CD4-positive, alpha-beta T cell treated with Interleukin-2 at 100 ng/mL for 4 hours (primary cell): ENCODE measurements around the gene CDS2.
A peak's percentile ranks its signal among the peaks of the same experiment; 100 is the strongest.

Experiments used
- DNase-seq: peaks from one replicate; pipeline ENCODE4 v3.0.0-alpha.2; 2020; ENCODE audit warnings: low spot score

Gene CDS2

DNA sequence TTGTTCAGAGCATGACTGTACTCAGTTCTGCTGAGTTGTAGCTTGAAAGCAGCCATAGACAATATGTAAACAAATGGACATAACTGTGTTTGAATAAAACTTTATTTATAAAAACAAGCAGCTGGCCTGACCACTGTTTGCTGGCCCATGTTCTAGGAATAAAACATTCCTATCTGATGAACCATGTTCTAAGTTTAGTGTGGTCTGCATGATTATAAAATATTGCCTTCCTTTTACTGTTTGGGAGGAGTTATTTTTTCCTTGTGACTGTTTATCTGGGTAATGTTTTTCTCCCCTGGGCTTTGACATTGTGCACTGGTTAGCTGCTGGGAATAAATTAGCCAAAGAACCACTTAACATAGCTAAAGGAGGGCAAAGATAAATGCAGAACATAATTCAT, 55.1 kb downstream of the CDS2 start:
- DNase-seq = no peak

DNA sequence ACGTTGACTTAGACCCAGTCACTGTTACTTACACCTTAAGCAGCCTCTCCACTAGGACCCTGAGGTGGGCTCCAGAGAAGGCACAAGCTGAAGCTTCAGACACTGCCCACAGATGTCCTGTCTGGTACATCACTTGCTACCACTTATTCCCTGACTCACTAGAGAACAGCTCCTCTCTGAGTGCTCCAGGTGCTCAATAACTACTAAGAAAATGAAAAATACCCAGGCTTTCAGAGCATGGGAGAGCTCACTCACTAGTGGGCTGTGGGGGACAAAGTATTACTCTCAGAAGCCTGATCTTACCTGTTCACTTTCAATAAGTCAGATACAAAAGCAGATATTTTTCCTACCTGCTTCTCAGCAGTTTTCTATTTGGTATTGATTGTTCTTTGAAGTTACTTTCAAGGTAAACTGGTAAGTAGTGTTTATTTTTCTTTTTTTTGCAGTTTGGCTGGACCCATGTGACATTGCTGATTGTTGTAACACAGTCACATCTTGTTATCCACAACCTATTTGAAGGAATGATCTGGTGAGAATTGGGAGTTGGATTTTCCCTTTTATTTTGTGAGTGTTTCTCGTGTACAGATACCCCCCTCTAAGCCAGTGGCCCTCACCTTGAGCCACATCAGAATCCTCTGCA, 55.9 kb downstream of the CDS2 start:
- no peak for DNase-seq

DNA sequence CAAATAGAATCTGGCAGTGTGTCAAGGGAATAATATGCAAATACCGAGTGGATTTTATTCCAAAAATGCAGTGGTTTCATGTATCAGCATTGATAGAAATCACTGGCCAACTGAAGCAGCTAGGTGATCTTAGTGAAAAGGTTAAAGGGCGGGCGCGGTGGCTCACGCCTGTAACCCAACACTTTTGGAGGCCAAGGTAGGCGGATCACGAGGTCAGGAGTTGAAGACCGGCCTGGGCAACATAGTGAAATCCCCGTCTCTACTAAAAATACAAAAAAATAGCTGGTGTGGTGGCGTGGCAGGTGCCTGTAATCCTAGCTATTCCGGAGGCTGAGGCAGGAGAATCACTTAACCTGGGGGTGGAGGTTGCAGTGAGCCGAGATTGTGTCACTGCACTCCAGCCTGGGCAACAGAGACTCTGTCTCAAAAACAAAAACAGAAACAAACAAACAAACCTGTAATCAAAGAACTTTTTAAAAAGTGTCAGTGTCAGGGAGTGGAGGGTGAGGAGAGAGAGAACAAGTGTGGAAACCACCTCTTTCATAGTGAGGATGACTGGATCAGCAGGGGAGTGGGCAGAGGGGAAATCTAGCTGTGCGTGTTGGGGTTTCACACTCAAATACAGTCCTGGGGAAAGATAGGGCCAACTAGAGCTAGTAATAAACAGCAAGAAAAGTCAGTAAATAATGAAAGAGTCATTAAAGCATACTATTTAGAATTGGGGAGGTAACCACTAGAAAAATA, 57.1 kb downstream of the CDS2 start:
- DNase-seq = no peak

DNA sequence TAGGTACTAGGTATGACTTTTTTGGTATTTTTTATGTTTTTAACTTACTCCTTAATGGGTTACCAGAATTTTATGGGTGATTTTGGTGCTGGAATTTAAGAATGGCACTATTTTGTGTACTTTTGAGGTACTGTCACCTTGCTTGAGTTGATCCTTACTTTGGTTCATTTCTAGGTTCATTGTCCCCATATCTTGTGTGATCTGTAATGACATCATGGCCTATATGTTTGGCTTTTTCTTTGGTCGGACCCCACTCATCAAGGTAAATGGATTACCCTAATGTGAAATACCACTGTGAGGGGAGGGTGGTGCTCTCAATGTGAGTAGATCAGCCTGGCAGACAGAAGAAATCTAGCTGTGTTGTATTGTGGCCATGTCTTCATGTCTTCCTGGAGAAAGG, 57.9 kb downstream of the CDS2 start:
- no peak for DNase-seq

DNA sequence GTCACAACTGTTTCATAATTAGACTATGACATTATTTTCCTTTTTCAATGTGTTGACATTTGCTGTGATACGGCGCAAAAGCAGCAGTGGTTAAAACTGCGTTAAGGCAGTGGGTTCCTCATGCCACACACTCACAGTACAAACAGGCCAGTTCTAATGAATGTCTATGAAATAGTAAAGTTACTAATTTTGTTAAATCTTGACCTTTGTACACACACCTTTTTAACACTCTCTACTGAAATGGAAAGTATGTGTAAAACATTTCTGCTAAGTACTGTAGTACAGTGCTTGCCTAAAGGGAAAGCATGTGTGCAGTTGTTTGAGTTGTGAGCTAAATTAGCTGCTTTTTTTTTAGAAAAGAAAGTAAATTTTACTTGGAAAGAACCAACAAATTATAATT, 60.3 kb downstream of the CDS2 start:
- DNase-seq = no peak

DNA sequence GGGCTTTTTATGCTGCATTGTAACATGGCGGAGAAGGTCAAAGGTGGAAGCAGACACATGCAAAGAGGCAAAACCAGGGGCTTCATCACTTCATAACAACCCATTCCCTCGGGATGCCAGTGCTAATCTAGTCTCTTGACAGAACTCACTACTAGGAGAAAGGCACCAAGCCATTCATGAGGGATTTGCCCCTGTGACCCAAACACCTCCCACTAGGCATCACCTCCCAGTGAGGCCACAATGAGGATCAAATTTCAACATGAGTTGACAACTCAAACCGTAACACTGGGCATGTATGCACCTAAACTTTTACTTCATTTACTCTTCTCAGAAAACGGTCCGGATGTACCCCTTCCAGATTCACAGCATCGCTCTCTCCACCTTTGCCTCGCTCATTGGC, 61.9 kb downstream of the CDS2 start:
- DNase-seq = no peak

DNA sequence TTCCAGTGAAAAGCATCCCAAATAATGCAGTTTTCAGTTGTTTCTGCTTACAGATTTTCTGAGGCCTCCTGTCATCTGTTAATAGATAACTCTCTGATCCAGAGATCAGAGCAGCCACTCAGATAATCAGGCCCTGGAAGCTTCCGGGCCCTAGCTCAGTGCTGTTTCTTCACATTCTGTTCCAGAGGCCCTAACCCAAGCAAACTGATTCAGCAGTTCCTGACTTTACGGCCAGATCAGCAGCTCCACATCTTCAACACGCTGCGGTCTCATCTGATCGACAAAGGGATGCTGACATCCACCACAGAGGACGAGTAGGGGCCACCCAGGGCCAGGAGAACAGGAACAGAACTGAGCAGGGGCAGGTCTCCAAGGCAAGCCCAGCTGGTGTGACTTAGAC, 63.1 kb downstream of the CDS2 start:
- DNase-seq = no peak

DNA sequence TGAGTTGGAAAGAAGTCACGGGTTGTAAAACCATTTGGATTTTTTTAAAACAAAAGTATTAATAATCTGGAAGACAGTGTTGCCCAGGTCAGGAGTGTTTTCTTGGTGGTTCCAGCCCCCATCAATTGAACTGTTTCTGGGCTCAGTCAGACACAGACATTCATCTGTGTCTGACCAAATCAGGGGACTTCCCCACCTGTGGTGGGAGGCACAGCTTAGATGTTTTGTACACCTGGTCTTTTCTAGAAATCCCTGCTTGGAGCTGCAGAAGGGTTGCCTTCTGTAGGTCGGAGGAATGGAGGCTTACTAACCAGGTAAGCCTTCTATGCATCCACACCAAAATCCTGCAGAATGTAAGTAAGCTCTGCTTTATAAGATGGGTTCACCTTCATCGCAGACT, 63.6 kb downstream of the CDS2 start:
- no peak for DNase-seq

DNA sequence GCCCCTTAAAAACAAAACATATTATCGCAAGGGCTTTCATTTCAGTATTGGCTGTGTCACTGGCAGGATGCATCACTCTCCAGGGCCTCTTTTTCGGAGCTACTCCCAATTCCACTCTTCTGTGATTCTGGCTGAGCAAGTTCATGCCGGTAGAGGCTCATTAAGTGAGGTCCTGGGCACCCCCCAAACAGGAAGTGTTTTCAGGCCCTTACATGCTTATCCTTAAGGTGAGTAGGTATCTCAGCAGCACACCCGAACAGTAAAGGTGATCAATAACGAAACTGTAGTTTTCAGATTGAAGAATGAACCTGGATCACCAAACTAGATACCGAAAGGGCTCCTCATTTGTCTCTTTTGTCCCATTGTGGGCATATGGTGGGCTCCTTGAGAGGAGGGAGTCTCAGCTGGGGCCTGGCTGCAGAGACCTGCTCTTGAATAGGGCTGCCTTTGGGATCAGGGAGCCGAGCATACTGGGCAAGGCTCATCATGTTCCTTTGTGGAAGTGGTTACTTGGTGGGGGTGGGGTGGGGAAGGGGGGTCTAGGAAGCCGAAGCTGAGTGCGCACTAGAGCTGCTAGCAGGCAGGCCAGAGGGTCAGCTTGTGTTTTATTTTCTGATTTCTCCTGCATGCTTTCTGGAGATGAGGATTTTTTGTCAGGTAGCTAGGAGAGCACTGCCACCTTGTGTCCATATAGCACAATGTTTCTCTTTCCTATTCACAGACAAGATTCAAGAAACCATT, 65.2 kb downstream of the CDS2 start:
- DNase-seq = peak; percentile 62

DNA sequence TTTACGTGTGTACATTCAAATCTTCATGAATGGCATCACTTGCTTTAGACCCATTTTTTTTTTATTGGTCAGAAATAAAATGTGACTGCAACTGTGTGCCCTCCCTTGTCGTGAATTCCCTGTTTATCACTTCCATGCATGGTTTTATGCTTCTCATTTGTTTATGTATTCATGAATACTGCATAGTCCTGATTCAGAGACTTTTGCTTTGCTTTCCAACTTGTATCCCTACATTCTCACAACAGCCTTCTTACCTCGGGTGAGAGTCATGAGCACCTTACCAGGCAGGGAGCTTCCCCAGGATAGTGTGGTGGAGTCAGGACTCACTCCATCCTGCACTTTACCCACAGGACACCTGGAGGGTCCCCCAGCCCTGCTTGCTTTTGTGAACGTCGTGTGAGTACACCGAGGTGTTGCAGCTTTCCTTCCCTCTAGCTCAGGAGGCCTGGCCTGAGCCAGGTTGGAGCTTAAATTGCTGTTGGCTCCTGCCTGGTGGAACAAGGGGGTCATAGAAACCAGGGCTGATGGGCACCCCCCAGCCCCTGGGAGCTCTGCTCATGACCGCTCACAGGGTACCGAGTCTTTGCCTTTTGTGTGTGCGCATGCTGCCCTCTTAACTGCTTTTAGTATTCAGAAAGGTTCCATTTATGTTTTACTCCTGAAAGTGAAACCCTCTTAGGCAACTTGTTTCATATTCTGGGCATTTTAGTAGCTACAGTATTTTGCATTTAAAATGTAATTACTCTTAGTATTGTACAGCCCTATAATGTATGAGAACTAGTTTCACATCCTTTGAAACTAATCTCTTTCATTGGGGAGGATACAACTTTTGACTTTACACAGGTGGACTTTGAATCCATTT, 66.0 kb downstream of the CDS2 start:
- DNase-seq = no peak

DNA sequence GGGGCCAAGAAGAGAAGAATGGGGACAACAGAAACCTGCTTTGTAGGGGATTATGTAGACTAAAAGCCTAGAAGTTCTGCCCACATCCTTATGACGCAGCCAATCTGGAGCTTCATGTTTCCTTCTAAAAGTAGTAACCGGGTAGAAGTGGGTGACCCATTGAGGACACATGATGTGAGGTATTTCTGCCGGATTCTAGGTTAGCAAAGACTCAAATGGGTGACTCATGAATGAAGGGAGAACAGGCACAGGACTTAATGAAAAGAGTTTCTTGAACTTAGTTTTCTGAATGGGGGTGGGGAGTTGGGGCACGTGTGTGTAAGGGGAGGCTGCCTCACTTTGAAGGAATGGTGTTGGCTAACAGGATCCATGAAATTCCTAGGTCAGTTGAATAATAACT, 68.8 kb downstream of the CDS2 start:
- no peak for DNase-seq

DNA sequence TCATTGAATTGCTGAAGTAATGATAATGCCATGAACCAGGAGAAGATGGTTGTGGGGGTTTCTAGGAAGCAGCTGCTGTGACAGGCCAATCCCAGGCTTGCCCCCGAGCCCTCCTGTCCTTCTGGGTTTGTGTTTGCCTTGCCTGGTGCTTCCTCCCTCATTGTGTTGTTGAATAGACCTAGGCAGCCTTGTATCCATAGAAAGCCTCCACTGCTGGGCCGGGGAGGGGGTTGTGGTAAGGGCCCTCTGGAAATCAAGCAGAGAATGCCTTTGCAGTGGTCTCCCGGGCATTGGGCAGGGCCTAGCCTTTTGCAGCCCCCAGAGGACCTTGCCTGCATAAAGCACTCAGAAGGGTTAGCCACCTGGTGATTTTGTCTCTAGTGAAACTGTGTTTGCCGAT, 69.3 kb downstream of the CDS2 start:
- DNase-seq = no peak

DNA sequence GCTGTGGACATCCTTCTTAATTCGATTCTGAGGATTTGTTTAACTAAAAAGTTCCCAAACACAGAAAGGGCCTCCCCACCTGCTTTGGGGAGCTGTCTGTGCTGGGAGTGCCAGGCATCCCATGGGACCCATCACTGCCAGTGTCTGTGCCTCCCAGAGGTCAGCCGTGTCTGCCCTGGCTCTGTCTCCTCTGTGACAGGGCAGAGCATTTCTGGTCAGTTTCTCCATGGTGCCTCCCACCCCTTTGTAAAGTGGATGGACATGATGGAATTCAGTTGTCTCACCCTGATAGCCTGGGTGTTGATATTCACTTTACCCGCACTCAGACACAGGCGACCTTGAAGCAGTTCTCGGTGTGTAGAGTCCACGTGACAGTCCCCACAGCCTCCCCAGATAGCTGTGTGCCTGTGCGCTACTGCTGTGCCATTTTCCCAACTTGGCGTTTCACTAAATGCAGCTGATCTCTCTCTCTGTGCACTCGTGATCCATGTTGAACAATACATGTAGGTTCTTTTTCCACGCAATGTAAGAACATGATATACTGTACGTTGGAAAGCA, 70.5 kb downstream of the CDS2 start:
- DNase-seq = no peak

DNA sequence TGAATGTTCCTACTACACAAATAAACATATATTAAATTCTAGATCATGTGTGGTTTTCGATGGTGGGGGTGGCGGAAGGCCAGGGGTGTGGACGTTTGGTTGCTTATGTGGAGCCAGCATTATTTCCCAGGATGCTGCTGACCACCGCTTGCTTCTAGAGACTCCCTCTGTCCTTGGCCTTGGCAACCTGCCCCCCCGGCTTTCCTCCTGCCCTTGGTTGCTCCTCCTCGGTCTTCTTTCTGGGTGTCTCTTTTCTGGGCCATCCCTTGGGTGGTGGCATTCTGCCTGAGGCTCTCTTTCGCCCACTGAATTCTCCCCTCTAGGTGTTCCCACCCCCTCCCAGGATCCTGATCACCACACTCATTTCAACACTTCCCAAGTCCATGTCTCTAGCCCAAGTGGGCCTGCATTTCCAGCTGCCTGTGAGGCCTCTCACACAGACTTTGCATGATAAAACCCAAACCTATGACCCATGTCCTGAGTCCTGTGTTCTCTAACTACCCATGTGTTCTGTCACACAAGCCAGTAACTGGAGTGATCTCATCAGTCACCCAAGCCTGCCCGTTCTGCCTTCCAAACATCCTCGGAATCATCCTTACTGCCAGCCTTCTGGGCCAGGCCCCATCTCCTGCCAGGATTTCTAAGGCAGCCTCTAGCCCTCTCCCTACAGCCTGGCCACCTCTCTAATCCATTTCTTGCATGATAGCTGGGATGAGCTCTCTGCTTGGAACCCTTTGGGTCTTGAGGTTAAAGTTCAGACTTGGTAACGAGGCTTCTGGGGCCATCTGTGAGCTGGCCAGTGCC, 71.2 kb downstream of the CDS2 start:
- no peak for DNase-seq

DNA sequence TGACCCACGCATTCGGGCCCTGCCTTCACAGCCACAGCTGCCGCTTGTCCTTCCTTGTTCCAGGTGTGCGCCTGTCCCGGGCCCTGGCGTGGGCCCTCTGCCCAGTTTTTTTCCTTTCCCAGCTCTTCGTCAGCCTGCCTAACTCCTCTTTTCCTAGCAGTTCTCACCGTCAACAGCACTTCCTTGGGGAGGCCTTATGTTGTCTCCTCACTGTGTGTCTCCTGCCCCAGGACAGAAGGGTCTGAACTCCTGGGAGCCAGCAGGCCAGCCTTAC, 71.8 kb downstream of the CDS2 start:
- DNase-seq = no peak

DNA sequence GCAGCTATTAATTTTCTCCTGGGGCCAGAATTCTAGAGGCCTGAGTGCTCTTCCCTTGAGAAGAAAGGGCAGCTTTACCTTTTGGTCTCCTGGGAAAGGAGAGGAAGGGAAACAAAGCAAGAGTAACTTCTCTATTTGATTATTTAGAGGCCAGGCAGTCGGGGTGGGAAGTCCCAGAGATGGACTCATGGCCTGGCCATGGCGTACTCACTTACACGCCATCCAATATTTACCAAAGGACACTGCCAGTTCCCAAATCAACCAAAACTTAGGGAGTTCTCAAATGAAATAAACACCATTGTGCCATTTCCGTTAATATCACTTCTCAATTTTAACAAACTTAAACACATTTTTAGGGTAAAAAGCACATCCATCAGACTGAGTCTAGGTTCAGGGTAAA, 76.6 kb downstream of the CDS2 start:
- no peak for DNase-seq

DNA sequence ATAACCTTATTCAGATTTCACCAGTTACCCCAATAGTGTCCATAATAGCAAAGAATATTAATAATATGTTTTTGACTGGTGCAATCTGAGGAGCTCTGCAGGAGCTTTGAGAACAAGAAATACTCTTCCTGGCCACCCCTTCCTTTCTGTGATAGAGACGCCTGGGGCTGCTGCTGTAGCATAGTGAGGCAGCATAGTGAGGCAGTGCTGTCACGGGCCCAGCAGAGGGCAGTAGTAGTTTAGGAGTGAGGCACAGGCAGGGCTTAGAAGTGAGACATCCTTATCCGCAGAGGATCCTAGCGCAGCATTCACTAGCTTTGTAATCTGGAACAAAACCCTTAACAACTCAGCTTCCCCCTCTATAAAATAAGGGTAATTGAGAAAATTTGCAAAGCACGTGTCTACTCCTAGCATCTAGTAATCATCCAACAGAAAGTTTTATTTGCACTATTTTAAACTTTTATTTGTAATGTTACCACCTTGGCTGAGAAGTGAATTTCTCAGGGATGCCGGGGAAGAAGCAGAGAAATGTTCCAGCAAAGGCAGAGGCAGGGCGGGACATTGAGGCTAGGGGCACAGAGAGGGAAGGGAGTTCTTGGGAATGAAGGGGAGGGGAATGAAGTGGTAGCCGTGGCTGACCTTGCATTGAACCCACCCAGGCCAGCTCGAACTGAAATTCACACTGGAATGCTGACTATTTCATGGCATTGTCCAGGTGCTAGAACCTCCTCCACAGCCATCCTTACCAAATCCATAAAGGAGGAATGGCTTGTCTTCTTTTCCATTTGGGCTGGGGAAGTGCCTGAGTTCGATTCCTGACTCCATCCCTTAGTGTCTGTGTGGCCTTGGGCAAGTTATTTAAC, 78.8 kb downstream of the CDS2 start:
- peak; percentile 70 for DNase-seq

DNA sequence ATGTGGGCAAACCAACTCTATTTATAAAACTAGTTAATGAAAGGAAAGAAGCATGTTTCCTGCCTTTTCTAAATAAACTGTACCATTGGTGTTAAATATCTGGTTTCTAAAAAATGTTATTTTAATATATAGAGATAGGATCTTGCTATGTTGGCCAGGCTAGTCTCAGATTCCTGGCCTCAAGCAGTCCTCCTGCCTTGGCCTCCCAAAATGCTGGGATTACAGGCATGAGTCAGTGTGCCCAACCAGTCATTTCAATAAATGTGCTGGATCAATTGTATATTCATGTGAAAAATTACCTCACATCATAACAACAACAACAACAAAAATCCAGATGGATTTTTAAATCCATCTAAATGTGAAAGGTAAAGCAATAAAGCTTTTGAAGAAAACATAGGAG, 80.3 kb downstream of the CDS2 start:
- DNase-seq = no peak

DNA sequence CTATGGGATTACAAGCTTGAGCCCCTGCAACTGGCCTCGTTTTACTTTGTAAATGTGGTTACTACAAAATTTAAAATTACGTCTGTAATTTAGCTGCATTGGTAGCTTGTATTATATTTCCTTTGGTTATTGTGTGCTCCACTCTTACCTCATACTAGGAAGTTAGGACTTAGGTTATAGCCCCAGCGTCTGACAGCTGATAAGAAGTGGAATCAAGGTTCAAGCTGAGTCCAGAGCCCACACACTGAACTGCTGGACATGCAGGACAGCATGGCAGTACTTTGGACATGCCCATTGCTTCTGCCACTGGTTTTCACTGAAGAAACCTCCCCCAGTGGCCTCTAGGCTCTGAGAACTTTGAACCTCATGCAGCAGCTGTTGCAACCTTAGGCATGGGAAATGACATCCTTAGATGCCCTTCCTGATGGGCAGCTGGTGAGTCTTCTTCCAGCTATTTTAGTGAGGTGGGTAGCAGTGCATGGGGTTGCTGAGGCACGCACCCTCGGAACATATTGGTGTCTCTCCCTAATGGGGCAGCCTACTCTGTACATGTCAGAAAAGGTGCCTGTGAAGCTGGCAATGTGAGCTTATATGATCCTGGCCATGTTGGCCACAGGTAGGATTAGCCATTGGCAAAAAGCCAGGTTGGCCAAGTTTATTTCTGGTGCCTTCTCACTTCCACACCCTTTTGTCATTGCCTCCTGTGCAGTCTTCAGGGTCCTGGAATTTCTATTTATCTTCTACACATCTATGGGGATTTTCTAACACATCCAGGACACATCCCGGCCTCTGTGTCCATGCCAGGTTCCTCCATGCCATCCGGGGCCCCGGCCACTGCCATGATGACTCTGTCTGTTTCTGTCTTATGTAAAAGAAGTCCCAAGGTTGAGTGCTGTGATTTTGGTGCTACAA, 85.3 kb downstream of the CDS2 start:
- no peak for DNase-seq
